NCI-H1105 treated with DMSO at 0.1 percent for 48 hours (cell line): ENCODE results near the gene KIF26A.

ENCODE experiments used
- DNase-seq: peaks from one replicate; lab custom pipeline; 2025; lab: John Stamatoyannopoulos, UW

Gene KIF26A

DNA sequence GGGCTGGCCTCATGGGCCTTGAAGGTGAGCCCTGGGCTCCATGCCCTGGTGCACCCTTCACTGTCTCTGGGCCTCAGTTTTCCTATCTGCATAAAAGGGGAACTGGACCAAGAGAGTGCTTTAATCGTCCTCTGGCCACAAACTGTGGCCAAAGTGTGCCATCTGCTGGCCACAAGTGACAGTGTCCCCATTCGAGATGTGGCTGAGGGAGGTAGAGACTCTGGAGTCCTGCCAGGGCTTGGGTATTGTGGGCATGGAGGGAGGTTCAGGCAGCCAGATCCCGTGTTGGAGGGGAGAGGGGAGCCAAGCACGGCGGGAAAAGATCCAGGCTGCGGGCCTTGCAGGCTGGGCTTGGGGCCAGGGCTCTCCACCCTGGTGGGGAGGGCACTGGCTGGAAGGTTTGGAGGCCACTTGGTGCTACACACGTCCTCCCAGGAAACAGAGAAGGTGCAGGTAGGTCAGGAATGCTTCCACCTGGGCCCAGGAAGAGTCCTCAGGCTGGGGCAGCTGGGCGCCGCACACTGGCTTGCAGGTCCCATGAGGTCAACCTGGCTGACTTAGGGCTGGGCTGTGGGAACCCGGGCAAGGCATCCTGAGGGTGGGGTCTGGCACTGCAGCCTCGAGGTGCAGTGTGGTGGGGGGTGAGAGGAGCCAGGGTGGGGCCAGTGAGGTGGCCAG lies 7.3 kb upstream of the KIF26A start:
- DNase-seq = peak; percentile 56

DNA sequence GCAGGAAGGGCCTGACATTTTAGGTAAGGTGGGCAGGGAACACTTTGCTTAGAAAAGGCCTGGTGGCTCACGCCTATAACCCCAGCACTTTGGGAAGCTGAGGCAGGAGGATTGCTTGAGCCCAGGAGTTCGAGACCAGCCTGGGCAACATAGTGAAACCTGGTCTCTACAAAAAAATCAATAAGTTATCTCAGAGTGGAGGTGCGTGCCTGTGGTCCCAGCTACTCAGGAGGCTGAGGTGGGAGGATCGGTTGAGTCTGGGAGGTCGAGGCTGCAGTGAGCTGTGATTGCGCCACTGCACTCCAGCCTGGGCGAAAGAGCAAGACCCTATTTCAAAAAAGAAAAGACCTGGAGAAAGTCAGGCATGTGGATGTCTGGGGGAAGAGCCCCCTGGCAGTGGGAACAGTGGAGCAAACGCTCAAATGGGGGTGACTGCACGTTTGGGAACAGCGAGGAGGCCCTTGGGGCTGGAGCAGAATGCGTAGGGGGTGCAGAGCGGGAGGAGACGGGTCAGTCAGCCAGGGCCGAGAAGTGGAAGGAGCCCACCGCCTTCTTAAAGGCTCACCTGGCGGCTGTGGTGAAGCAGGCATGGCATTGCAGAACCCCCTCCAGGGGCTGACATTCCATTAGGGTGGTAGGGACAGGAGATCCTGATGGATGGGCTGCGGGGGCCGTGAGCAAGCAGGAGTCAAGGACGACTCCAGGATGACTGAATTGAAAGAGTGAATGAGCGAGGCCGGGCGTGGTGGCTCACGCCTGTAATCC lies 6.2 kb upstream of the KIF26A start:
- no peak for DNase-seq

DNA sequence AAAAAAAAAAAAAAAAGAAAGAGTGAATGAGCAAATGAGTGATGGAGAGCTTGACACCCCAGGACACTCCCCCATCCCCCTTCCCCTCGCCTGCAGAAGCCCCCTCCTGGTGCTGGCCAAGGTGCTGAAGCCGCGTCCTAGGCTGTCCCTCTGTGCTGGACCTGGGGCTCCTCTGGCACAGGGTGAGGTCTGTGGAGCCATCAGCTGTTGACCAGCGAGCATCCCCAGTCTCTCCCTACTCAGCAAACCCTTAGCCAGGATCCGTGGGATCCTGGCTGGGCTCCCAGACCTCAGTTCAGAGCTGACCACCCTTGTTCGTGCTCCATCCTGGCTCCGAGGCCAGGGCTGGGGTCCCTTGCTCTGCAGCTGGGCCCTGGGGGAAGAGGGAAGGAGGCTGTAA lies 5.4 kb upstream of the KIF26A start:
- DNase-seq = no peak

DNA sequence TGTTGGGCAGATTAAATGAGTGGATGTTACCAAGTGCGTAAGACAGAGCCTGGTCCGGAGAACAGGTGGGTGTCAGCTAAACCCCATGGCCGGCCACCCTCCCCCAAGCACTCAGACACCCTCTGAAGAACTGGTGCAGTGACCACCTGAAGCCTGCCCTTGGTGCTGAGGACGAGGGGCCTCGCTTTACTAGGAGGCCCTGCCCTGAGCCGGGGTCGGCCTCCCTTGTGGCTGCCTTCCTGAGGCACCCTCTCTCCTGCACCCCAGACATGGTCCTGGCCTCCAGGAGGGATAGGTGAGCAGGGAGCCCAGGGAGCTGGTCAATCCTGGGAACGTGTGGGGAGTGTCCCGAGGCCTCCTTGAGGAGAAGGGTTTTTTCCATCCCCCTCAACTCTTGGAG lies 4.9 kb upstream of the KIF26A start:
- no peak for DNase-seq

DNA sequence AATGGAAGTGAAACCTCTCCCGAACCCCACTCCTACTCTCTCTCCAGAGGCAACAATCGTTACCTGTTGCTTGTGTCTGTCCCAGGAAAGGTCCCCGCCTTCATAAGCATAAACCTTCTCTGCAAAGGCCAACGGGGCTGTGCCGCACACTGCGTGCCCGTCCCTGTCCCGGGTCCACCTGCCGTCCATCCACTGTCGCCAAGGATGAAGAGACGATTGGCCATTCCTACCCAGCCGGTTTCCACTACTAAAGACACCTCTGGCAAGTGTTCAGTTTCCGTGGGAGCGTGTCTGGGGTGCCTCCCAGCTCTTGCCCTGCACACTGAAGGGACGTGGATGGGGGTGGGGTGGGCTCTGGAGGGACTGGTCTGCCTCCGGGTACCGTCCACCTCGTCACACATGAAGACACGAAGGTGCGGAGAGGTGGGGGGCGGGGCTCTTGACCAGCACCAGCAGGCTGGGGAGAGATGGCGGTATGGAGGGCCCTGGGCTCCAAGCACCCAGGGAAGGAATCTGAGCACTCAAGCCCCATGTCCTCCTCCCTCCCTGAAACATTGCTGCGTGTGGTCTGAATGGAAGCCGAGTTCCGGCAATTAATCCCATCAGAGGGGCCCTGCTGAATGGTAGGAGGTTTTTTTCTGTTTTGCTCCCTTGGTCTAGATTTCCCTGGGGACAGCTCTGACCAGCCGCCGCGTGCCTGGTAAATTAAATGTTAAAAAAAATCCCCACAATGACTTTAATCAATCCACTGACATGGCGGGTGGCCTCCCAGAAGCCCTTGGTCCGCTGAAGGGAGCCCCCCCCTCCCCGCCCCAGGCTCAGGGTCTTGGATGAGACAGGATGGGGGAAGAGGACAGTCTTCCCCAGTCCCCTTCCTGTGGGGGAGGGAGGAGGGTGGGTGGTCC lies 4.1 kb upstream of the KIF26A start:
- DNase-seq = no peak

DNA sequence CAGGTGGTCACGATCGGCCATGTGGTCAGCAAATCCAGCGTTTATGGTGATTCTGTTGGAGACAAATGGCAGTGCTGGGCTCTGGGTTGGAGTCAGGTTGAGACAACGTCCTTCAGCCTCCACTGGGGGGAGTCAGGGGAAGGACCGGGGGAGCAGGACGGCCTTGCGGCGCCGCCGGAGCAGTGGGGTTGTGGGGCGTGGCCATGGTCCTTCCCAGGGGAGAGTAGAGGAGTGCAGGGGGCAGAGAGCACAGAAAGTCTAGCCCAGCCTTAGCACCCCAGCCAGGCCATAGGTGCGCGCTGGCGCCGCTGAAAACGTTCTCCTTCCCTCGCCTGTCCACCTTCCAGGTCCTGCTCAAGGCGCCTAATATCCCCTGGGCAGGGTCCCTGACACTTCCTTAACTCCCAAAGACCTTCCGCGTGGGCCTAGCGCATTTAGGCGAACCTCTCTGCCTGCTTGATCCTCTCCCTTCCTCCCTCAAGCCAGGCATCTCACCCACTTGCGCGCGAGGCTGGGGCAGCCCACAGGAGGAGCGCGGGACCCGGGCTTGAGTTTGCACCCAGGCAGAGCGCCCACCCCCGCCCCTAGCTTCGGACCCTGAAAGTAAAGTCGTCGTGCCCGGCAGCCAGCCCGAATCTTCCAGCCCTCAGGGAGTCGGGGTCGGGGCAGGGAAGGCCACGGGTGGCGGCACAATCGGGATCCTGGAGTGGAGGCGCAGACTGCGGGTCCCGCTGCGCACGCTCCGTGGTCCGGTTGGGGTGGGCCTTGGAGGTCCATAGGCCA lies 3.1 kb upstream of the KIF26A start:
- no peak for DNase-seq

DNA sequence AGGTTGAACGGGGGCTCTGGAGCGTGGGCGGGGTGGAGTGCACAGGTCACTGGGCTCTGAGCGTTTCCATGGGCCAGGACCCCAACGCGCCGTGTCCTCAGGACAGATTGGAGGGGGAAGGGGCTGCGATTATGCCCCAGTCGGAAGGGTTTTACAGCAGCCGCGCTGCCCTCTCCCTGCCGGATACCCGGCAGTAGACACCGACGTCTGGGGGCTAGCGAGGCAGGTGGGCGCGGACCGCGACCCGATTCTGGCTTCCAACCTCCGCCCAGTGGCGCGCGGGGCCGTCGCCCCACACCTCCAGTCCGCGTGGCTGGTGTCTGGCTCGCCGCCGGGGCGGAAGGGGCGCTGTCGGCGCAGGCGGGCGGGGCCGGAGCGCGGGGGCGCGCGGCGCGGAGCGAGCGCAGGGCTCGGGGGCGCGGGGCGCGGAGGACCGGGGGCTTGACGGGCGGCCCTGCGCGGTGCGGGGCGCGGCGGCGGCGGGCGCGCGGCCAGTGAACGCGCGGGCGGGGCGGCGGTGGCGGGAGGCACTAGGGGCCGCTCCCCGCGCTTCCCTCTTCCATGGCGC lies 2.4 kb upstream of the KIF26A start:
- DNase-seq = no peak

DNA sequence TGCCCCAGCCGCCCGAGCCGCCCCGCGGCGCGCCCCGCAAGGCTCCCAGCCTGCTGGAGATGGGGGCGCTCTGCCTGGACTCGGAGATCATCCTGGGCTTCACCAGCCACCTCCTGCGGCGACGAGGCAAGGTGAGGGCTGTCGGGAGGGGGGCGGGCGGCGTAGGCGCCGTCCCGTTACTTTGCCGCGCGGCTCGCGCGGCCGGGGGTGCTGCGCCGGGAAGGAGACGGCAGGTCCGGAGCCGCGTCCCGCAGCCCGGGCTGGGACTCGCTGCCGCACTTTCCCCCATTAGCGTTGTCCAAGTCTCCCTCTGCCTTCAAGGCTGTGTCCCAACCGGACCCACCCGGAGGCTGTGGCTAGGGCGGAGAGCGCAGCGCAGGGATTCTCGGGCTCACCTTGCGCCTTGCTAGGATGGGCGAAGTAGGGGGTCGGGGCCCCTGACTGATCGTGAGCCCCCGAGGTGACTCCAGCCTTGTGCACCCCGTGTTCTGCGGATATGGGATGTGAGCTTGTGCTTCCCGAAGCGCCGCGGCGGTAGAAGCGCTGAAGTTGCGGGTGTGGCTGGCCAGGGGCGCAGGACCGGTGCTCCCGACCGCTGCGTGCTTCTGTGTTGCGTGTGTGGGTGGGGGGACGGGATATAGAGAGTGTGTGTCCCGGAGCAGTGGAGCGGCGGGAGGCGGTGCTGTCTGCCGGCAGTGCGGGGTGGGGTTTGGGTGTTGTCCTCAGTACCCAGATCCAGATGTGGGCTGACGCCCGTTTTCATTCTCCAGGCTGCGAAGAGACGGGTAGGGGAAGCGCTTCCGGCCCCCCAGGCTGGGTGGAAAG lies 1.7 kb upstream of the KIF26A start:
- DNase-seq = no peak

DNA sequence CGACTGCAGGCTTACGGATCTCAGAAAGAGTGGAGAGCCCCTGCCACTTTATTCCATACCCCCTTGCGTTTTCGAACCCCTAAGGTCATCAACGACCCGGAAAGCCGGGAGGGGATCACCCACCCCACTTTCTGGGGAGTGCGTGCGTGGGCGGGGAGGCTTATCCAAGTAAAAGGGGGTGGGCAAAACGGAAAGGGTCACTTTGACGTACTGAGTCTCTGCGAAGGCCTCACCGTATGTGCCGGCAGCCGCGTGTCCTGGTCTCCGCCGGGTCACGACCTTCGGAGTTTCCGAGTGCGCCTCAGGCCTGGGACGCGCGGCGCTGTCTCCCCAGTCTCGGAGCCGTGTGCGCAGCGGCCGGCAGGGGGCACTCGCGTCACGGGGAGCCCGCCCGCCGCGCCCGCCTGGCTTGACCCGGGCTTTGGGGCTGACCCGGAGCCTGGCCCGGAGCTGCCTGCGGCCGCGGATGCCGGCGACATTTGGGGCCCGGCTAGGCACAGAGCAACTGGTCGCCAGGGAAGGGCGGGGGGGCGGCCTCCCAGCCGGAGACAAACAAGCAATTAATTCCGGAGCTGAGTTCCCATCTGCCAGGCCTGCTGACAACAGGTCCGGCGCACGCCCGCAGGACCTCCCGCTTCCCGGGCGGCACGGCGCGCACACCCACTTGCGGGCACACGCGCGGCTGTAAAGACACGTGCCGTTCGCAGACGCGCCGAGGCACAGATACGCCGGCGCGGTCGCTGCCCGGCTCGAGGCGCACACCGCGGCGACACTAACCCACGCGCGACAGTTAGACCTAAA lies 890 bp upstream of the KIF26A start:
- peak; percentile 61 for DNase-seq

DNA sequence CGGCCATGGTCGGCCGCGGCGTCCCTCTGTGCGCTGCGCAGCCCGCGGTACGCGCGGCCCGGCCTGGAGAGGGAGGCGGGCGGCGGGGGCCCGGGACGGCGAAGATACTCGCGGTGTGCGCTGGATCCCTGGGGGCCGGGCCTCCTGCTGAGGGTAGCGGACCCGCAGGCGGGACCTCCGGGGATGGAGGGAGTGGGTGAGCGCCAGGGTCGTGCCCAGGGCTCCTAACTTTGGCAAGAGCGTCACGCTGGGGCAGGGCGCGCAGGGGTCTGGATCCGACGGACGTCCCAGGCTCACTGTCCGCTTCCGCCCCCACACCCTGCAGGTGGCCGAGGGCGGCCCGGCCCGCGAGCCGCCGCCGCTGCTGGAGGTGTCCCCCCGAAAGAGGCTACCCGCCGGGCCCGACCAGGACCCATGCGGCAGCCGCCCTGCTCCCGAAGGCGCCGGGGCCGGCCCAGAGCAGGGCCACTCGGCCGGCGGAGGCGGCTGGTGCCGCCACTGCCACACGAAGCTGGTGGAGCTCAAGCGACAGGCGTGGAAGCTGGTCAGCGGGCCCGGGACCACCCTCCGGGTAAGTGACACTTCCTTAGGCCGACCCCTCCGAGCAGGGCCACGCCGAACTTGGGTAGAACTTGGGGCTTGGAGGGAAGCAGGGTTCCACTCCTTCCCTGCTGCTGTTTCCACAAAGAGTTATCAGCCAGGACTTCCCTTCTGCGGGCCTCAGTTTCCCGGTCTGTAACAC lies 502 bp downstream of the KIF26A start:
- DNase-seq = no peak

DNA sequence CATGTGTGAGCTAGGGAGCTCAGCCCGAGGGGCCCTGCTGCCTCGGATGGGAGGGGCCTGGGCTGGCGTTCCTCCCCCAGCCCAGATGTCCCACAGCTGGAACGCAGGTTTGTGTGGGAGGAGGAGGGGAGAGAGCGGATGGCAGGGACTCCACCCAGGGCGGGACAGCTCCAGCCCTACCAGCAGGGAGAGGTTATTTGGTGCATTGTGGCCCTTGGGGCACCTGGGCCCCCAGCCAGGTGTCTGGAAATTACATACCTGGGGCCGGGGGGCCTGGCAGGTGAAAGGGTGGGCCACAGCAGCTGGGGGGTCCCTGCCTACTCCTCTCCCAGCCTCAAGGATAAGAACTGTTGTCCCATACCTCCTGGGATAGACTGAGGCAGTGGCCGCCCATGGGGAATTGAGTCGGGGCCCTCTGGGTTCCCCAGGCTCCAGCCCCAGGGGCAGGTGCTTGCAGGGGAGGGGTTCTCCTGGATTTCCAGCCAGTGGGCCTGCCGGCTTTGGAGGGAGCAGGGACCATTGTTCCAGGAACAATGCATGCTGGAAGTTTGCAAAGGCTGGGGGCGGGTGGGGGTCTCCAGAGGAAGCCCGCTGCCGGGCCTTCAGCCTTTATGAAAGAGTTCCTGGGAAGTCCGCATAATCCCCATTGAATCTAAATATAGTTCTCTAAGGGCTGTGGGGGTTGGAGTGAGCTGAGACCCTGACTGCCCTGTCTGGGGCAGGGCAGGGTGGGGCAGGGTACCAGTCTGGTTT lies 1.2 kb downstream of the KIF26A start:
- DNase-seq = no peak

DNA sequence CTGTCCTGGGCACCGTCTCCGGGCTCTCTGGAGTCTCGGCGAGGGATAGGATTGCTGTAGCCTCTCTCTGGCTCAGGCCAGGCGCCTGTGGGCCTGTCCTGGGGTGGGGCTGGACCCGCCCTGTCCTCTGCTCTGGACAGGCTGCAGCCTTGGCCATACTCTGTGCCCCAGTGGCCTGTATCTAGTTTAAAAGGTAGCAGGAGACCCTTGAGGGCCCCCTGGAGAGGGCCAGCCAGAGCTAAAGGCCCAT lies 1.8 kb downstream of the KIF26A start:
- DNase-seq = no peak

DNA sequence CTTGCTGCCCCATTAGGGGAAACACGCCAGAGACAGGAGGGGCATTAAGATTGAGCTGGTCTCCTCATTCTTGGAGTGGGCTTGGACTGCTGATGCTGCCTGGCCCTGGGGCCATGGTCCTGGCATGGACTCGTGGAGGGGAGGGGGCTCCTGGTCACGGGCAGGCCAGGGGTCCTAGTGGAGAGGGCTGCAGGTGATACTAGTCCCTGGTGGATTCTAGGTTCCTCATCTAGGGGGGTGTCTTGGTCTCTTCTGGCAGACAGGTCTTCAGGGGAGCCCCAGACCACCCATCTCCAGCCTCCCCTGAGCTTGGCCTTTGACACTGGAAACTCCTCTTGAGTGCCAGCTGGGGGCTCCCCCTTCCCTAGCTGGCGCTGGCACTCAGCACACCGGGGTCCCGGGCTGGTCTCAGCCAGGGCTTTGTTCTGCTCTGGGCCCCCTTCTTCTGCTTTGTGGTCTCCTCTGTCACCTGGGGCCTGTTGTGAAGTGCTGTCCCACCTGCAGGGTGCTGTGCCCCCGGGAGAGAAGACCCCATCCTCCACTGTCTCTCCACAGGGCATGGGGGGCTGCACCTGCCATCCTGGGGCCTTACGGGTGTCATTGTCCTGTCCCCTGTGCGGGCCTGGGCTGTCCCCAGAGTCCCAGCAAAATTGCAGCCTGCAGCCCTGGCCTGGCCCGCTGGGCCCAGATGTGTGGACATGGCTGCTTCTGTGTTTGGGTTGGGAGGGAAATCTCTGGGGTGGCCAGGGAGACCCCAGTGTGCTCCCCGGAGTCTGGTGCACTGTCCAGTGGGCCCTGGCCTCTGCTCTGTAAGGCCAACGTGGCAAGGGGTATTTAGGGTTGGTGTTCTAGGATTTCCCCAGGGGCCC lies 2.3 kb downstream of the KIF26A start:
- DNase-seq = no peak

DNA sequence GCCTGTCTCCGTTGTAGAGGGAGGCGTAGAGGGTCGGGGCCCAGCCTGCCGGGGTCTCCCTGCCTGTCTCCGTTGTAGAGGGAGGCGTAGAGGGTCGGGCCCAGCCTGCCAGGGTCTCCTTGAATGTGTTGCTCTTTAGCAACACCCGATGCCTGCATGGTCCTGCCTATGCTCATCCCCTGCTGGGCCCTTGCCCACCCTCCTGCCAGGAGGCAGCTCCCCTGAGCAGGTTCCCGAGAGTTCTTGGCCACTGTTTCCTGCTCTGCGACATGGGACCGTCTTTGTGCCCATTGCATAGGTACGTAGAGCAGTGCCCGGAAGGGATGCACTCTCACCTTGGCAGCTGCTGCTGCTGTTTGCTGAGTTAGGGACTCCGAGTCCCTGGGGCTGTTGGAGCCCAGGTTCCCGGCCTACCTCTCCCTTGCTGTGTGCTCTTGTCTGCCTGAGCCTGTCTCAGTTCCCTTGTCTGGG lies 3.3 kb downstream of the KIF26A start:
- no peak for DNase-seq

DNA sequence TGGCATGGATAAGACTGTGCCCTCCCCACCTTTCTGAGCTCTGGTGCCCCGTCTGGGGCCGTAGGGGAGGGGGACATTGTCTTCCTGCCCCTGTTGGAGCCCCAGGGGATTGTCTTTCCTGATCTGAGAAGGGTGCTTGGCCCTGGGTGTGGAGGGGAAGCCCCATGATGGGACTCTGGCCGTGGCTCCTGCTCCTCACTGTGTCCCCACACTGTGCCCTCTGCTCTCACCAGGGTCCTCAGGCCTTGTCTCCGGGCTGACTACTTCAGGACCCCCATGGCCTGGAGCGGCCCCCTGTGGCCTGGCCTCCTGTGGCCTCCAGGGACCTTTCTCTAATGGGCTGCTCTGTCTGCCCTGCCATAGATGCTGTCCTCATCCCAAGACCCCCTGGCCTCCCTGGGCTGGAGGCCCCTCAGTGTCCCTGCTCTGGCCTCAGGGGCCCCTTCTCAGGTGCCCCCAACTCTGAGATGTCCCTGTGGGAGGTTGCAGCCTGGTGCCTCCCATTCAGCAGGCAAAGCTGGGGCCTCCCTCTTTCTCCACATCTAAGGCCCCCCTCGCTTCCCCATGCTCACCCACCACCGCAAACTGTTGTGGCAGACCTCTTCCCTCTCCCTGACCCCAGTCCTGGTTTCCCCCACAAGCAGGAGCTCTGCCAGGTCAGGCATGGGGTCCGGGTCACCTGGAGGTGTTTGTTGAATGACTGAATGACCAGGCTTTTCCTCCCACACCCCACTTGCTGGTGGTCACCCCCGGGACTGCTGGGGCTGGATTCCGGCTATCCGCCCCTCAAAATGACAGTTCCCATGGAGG lies 4.0 kb downstream of the KIF26A start:
- no peak for DNase-seq

DNA sequence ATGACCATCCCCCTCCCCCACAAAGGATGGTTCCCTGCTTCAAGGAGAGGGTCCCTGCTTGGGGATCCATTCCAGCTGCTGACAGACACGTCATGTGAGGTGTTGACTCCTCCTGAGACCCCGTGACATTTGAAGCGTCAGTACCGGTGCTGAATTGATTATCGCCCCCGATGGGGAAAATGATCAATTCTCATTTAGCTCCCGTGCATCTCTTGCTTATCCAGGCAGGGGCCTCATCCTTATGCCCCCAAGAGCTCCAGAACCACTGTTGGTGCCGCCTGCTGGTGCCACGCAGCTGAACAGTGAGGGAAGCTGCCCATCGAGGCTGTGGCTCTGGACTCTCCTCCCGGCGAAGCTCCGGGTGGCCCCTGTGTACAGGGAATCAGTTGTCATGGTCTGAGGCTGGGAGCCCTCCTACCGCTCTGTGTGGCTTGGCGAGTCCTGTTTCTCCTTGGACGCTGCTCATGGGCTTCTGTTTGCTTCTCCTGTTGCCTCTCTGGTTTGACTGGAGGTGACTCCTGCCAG lies 4.6 kb downstream of the KIF26A start:
- no peak for DNase-seq
